GM06990 (cell line): ENCODE data around the gene OLIG2.

Experiments used
- DNase-seq: peaks from one replicate; pipeline ENCODE4 v3.0.0-alpha.2; 2011; ENCODE audit not compliant: insufficient read length; ENCODE audit errors: extremely low read depth
- H3K27me3 ChIP-seq: replicated peaks from 2 replicates; pipeline ENCODE4 v1.6.0; 2011; ENCODE audit warnings: low read length; ENCODE audit not compliant: control insufficient read depth, insufficient read depth
- H3K36me3 ChIP-seq: 2 replicates; pipeline ENCODE4 v1.5.1; 2011; ENCODE audit warnings: low read length; ENCODE audit not compliant: control insufficient read depth, insufficient read depth
- H3K4me3 ChIP-seq: replicated peaks from 2 replicates; pipeline ENCODE4 v1.5.1; 2011; ENCODE audit warnings: low read depth, mild to moderate bottlenecking, control low read depth, low read length
- CTCF ChIP-seq: IDR thresholded peaks from 2 replicates; pipeline ENCODE4 v1.5.1; 2011; ENCODE audit warnings: low read length, control low read depth, mild to moderate bottlenecking, inconsistent platforms; ENCODE audit not compliant: insufficient read depth, poor library complexity, severe bottlenecking

OLIG2 gene

GRCh38 chr21:33035147-33035546 is 9.4 kb downstream of the OLIG2 start:
- no peak for DNase-seq
- no peaks in the 10 kb centered on the region; the same call in none of the 2 replicates for H3K27me3 ChIP-seq

GRCh38 chr21:33036430-33037162 is 10.9 kb downstream of the OLIG2 start:
- no peaks in the 10 kb centered on the region; the same call in none of the 2 replicates for H3K27me3 ChIP-seq
- no peaks in the 10 kb centered on the region for H3K36me3 ChIP-seq
- DNase-seq = no peak
- no peak overlapping the region for H3K4me3 ChIP-seq
- TF ChIP-seq CTCF = no peak

More at GRCh38 chr21:33035147-33035546, 9.4 kb downstream of the OLIG2 start:
- H3K36me3 ChIP-seq = no peaks in the 10 kb centered on the region
- TF ChIP-seq CTCF = no peak
- H3K4me3 ChIP-seq = no peak overlapping the region

- H3K36me3 ChIP-seq = no peaks in the 10 kb centered on the region
- H3K4me3 ChIP-seq = no peak overlapping the region
- H3K27me3 ChIP-seq = no peaks in the 10 kb centered on the region; the same call in 1 of the 2 replicates
- no peak for DNase-seq
- no peak for TF ChIP-seq CTCF
These were observed 11.8 kb downstream of the OLIG2 start for GRCh38 chr21:33037501-33037900.

- DNase-seq = no peak
These were observed 13.8 kb downstream of the OLIG2 start for GRCh38 chr21:33039536-33039935.

DNA sequence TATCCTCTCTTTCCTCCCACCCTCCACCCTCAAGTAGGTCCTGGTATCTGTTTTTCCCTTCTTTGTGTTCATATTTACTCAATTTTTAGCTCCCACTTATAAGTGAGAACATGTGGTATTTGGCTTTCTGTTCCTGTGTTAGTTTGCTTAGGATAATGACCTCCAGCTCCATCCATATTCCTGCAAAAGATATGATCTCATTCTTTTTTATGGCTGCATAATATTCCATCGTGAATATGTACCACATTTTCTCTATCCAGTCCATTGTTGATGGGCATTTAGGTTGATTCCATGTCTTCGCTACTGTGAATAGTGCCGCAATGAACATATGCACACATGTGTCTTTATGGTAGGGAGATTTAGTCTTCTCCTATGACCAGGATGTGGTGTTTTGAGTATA is 14.5 kb downstream of the OLIG2 start:
- H3K27me3 ChIP-seq = no peaks in the 10 kb centered on the region; the same call in 1 of the 2 replicates
- no peak overlapping the region for H3K4me3 ChIP-seq
- no peak for DNase-seq
- no peaks in the 10 kb centered on the region for H3K36me3 ChIP-seq
- no peak for TF ChIP-seq CTCF

More at GRCh38 chr21:33039536-33039935, 13.8 kb downstream of the OLIG2 start:
- TF ChIP-seq CTCF = no peak
- no peak overlapping the region for H3K4me3 ChIP-seq
- H3K36me3 ChIP-seq = no peaks in the 10 kb centered on the region
- H3K27me3 ChIP-seq = no peaks in the 10 kb centered on the region; the same call in 1 of the 2 replicates
